DMS153 (cell line): Measurements from ENCODE around the gene CD6.
"Not testable (repeated sequence)": the region's sequence is repeated elsewhere in the genome, so short reads cannot be mapped to it uniquely, and the experiment has no call there.

Experiments used
- DNase-seq: peaks from one replicate; lab custom pipeline; 2025; lab: John Stamatoyannopoulos, UW

The CD6 gene

GRCh38 chr11:60951904-60952741 is 19.4 kb upstream of the CD6 start, which contains the start of gene SLC15A3:
TSS of gene SLC15A3 (minus strand) at chr11:60952176. CDS start at chr11:60951551, 625 bp downstream.
- no peak for DNase-seq

- DNase-seq, result no peak
Measured at GRCh38 chr11:60952742-60953170, 18.7 kb upstream of the CD6 start.

- no peak for DNase-seq
Measured at GRCh38 chr11:60953781-60954180, 17.7 kb upstream of the CD6 start.

GRCh38 chr11:60954421-60954820 is 17.1 kb upstream of the CD6 start:
- no peak for DNase-seq

GRCh38 chr11:60955571-60955970 is 15.9 kb upstream of the CD6 start:
- no peak for DNase-seq

- no peak for DNase-seq
Measured at GRCh38 chr11:60957188-60957587, 14.3 kb upstream of the CD6 start.

GRCh38 chr11:60959431-60959830 is 12.0 kb upstream of the CD6 start:
- DNase-seq, result no peak

GRCh38 chr11:60960405-60960804 is 11.1 kb upstream of the CD6 start:
- DNase-seq, result no peak

- DNase-seq, result no peak
Measured at GRCh38 chr11:60964801-60965200, 6.7 kb upstream of the CD6 start.

- no peak for DNase-seq
Measured at GRCh38 chr11:60966890-60967289, 4.6 kb upstream of the CD6 start.

- DNase-seq, result no peak
Measured at GRCh38 chr11:60968223-60968622, 3.3 kb upstream of the CD6 start.

- no peak for DNase-seq
Measured at GRCh38 chr11:60970369-60970774, 1.1 kb upstream of the CD6 start.

GRCh38 chr11:60970890-60971289 is 590 bp upstream of the CD6 start:
- no peak for DNase-seq

GRCh38 chr11:60972182-60973030 is 926 bp downstream of the CD6 start:
- DNase-seq, result no peak

GRCh38 chr11:60973699-60974098 is 2.2 kb downstream of the CD6 start:
- DNase-seq, result no peak

- not testable (repeated sequence) for DNase-seq
Measured at GRCh38 chr11:60974316-60974715, 2.8 kb downstream of the CD6 start.

- DNase-seq, result no peak
Measured at GRCh38 chr11:60974726-60975125, 3.2 kb downstream of the CD6 start.

- no peak for DNase-seq
Measured at GRCh38 chr11:60977224-60977623, 5.7 kb downstream of the CD6 start.

GRCh38 chr11:60977836-60978235 is 6.4 kb downstream of the CD6 start:
- DNase-seq, result no peak

- DNase-seq, result no peak
Measured at GRCh38 chr11:60978546-60979380, 7.3 kb downstream of the CD6 start.

GRCh38 chr11:60981515-60981914 is 10.0 kb downstream of the CD6 start:
- no peak for DNase-seq

- DNase-seq, result no peak
Measured at GRCh38 chr11:60982184-60982583, 10.7 kb downstream of the CD6 start.
